Measurements from ENCODE around the gene PZP. TPM values are rescaled to one million over a fixed set of nuclear protein-coding genes. Genes with fewer than 3 reads are reported as not detected.

PZP gene
- total and polyA plus RNA-seq, 2 of the 13 experiments (the other 11 are each of a cell fraction or from before 2014, with no cell fraction given), result 0.07 to 0.89 TPM

DNA sequence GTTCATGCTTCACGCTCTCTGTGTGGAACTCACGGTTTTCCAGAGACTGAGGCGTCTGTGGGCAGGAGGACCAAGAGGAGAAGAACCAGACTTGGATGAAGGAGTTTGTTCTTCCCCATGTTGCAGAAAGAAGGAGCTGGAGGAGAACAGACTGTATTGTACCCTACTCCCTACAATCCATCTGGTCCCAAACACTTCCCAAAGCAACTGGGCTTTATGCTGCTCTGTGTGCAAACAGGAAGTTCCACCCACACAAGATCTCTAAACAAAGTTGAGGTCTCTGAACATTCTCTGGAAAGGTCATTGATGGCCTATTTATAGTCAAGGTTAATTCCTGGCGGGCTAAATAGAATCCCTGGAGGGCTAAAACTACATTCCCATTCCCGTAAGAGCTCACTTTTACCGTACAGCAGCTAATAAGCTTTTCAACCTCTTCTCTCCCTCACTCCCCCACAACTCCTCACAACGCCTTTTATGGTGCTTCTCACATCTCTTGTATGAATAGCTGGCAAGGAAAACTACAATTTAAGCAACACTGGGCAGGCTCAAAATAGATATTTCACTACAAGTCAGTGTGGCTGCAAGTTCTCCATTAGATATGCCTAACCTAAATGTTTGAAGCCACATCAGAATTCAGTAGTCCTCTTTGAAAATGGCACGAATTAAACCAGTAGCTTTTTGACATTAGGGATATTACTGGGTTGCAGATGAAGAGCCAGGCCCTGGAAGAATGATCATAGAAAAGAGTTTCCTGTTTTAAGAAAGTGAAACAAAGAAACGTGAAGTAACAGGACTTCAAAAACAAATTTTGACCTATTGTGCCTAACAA lies 92.2 kb downstream of the PZP start, which contains the start of gene A2M (continued):
- peak; percentile 90; the same call in 1 of the 2 replicates for TF ChIP-seq ARID2 (CRISPR knock-in tag; IDR thresholded peaks at IDR 0.05; ENCODE audit: borderline replicate concordance)
- peak; percentile 53 for TF ChIP-seq PHF8 (CRISPR knock-in tag; IDR thresholded peaks at IDR 0.05)
- TF ChIP-seq, protein P1, sequence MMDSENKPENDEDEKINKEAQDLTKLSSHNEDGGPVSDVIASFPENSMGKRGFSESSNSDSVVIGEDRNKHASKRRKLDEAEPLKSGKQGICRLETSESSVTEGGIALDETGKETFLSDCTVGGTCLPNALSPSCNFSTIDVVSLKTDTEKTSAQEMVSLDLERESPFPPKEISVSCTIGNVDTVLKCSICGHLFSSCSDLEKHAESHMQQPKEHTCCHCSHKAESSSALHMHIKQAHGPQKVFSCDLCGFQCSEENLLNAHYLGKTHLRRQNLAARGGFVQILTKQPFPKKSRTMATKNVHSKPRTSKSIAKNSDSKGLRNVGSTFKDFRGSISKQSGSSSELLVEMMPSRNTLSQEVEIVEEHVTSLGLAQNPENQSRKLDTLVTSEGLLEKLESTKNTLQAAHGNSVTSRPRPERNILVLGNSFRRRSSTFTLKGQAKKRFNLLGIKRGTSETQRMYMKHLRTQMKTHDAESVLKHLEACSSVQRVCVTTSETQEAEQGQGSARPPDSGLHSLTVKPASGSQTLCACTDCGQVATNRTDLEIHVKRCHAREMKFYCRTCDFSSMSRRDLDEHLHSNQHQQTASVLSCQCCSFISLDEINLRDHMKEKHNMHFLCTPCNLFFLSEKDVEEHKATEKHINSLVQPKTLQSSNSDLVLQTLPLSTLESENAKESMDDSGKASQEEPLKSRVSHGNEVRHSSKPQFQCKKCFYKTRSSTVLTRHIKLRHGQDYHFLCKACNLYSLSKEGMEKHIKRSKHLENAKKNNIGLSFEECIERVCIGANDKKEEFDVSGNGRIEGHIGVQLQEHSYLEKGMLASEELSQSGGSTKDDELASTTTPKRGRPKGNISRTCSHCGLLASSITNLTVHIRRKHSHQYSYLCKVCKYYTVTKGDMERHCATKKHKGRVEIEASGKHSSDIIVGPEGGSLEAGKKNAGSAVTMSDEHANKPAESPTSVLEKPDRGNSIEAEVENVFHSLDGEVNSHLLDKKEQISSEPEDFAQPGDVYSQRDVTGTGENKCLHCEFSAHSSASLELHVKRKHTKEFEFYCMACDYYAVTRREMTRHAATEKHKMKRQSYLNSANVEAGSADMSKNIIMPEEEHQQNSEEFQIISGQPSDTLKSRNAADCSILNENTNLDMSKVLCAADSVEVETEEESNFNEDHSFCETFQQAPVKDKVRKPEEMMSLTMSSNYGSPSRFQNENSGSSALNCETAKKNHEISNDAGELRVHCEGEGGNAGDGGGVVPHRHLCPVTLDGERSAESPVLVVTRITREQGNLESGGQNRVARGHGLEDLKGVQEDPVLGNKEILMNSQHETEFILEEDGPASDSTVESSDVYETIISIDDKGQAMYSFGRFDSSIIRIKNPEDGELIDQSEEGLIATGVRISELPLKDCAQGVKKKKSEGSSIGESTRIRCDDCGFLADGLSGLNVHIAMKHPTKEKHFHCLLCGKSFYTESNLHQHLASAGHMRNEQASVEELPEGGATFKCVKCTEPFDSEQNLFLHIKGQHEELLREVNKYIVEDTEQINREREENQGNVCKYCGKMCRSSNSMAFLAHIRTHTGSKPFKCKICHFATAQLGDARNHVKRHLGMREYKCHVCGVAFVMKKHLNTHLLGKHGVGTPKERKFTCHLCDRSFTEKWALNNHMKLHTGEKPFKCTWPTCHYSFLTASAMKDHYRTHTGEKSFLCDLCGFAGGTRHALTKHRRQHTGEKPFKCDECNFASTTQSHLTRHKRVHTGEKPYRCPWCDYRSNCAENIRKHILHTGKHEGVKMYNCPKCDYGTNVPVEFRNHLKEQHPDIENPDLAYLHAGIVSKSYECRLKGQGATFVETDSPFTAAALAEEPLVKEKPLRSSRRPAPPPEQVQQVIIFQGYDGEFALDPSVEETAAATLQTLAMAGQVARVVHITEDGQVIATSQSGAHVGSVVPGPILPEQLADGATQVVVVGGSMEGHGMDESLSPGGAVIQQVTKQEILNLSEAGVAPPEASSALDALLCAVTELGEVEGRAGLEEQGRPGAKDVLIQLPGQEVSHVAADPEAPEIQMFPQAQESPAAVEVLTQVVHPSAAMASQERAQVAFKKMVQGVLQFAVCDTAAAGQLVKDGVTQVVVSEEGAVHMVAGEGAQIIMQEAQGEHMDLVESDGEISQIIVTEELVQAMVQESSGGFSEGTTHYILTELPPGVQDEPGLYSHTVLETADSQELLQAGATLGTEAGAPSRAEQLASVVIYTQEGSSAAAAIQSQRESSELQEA (CRISPR knock-in tag; IDR thresholded peaks at IDR 0.05; ENCODE audit: not compliant biosample characterization), result no peak
- TF ChIP-seq ETS1 (CRISPR knock-in tag; IDR thresholded peaks at IDR 0.05), result peak; percentile 94
- 0 out of 2 replicates have a peak, but pooled peaks have one; percentile 36 for TF ChIP-seq AKAP8 (CRISPR knock-in tag; IDR thresholded peaks at IDR 0.05)
- TF ChIP-seq SMC3 (IDR thresholded peaks at IDR 0.05; ENCODE audit: low read length), result peak; percentile 5; the same call in 1 of the 2 replicates
- TF ChIP-seq, protein P2, sequence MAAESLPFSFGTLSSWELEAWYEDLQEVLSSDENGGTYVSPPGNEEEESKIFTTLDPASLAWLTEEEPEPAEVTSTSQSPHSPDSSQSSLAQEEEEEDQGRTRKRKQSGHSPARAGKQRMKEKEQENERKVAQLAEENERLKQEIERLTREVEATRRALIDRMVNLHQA (CRISPR knock-in tag; IDR thresholded peaks at IDR 0.05), result peak; percentile 70; the same call in 1 of the 2 replicates
- TF ChIP-seq, protein P3, sequence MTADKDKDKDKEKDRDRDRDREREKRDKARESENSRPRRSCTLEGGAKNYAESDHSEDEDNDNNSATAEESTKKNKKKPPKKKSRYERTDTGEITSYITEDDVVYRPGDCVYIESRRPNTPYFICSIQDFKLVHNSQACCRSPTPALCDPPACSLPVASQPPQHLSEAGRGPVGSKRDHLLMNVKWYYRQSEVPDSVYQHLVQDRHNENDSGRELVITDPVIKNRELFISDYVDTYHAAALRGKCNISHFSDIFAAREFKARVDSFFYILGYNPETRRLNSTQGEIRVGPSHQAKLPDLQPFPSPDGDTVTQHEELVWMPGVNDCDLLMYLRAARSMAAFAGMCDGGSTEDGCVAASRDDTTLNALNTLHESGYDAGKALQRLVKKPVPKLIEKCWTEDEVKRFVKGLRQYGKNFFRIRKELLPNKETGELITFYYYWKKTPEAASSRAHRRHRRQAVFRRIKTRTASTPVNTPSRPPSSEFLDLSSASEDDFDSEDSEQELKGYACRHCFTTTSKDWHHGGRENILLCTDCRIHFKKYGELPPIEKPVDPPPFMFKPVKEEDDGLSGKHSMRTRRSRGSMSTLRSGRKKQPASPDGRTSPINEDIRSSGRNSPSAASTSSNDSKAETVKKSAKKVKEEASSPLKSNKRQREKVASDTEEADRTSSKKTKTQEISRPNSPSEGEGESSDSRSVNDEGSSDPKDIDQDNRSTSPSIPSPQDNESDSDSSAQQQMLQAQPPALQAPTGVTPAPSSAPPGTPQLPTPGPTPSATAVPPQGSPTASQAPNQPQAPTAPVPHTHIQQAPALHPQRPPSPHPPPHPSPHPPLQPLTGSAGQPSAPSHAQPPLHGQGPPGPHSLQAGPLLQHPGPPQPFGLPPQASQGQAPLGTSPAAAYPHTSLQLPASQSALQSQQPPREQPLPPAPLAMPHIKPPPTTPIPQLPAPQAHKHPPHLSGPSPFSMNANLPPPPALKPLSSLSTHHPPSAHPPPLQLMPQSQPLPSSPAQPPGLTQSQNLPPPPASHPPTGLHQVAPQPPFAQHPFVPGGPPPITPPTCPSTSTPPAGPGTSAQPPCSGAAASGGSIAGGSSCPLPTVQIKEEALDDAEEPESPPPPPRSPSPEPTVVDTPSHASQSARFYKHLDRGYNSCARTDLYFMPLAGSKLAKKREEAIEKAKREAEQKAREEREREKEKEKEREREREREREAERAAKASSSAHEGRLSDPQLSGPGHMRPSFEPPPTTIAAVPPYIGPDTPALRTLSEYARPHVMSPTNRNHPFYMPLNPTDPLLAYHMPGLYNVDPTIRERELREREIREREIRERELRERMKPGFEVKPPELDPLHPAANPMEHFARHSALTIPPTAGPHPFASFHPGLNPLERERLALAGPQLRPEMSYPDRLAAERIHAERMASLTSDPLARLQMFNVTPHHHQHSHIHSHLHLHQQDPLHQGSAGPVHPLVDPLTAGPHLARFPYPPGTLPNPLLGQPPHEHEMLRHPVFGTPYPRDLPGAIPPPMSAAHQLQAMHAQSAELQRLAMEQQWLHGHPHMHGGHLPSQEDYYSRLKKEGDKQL (CRISPR knock-in tag; IDR thresholded peaks at IDR 0.05; ENCODE audit: low read depth), result peak; percentile 75
- TF ChIP-seq TBP (CRISPR knock-in tag; IDR thresholded peaks at IDR 0.05), result no peak
- TF ChIP-seq ZFP1 (CRISPR knock-in tag; IDR thresholded peaks at IDR 0.05), result peak; percentile 56; the same call in 1 of the 2 replicates
- TF ChIP-seq ZKSCAN8 (CRISPR knock-in tag; IDR thresholded peaks at IDR 0.05; ENCODE audit: borderline replicate concordance), result peak; percentile 92
- TF ChIP-seq TOPORS (CRISPR knock-in tag; IDR thresholded peaks at IDR 0.05), result 0 out of 2 replicates have a peak, but pooled peaks have one; percentile 22
- TF ChIP-seq FOXJ3 (CRISPR knock-in tag; IDR thresholded peaks at IDR 0.05; ENCODE audit: borderline replicate concordance), result peak; percentile 86; the same call in 1 of the 2 replicates
